A673 (cell line): ENCODE results near the gene SIX1.

Experiments used
- EZH2 ChIP-seq: fragments of 200-600 bp; sonication (generic); IDR thresholded peaks from 2 replicates; pipeline ENCODE4 v1.6.1; 2017; ENCODE audit warnings: borderline replicate concordance, low read depth, mild to moderate bottlenecking, mixed read lengths, antibody characterized with exemption, low read length; ENCODE audit not compliant: poor library complexity, severe bottlenecking
- TF ChIP-seq, protein P1 (sequence below): fragments of 300-800, 200-600 bp; sonication (generic); conservative IDR thresholded peaks from 2 replicates; pipeline ENCODE4 v1.5.1; 2017; ENCODE audit warnings: low read depth, mild to moderate bottlenecking, antibody characterized with exemption, low read length, moderate library complexity, mixed read lengths

DNA sequence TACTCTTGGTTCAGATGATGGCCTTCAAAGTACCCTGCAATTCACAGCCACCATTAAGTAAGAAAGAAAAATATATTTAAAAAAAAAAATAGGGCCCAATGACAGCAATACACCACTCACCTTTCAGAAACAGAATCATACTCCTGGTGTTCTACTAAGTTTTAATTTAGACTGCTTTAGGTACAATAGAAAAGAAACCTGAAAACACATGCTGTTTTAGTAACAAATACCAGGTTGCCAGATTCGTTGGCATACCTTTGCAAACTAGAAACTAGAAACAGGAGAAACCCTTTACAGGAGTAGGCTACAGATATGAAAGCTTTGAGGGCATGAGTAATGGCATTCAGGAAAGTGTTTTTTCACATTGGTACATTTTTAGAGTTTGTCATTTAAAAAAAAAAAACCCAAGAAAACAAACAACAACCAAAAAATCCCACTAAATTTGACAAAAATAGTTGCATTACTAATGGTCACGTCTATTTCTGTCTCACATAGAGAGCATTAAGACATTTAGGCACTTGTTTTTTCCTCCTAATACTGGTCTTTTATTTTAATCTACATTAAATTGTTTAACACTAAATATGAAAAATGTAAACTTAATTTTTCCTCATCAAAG is 4.0 kb downstream of the SIX1 start:
- no peak for TF ChIP-seq EZH2
- TF ChIP-seq, protein P1, sequence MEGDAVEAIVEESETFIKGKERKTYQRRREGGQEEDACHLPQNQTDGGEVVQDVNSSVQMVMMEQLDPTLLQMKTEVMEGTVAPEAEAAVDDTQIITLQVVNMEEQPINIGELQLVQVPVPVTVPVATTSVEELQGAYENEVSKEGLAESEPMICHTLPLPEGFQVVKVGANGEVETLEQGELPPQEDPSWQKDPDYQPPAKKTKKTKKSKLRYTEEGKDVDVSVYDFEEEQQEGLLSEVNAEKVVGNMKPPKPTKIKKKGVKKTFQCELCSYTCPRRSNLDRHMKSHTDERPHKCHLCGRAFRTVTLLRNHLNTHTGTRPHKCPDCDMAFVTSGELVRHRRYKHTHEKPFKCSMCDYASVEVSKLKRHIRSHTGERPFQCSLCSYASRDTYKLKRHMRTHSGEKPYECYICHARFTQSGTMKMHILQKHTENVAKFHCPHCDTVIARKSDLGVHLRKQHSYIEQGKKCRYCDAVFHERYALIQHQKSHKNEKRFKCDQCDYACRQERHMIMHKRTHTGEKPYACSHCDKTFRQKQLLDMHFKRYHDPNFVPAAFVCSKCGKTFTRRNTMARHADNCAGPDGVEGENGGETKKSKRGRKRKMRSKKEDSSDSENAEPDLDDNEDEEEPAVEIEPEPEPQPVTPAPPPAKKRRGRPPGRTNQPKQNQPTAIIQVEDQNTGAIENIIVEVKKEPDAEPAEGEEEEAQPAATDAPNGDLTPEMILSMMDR = no peak
